CD14-positive monocyte (primary cell): Measurements from ENCODE around the gene PI3. TPM values are rescaled to one million over a fixed set of nuclear protein-coding genes. Genes with fewer than 3 reads are reported as not detected.

Experiments
- DNase-seq, 3 donors: peaks; one replicate each; pipeline ENCODE4 v3.0.0-alpha.2; 2011 to 2022
- H2AFZ ChIP-seq: 2 replicates; pipeline ENCODE4 v1.6.0; 2012; ENCODE audit warnings: mild to moderate bottlenecking, low read depth, low read length, inconsistent platforms; ENCODE audit not compliant: insufficient read depth, poor library complexity, severe bottlenecking
- H3K27ac ChIP-seq, 2 donors: 1 replicate in 1 of 2; 2 replicates in 1 of 2; pipeline ENCODE4 v1.5.1; 2012 to 2013; ENCODE audit warnings: low read length in 2 of 2, control low read depth in 1 of 2, inconsistent platforms in 1 of 2, low read depth in 1 of 2, mild to moderate bottlenecking in 1 of 2
- H3K27me3 ChIP-seq, 2 donors: one replicate each; pipeline versions ENCODE4 v1.6.0 to v1.6.1; 2011 to 2013; ENCODE audit warnings: low read length in 2 of 2; ENCODE audit not compliant: control insufficient read depth in 2 of 2, insufficient read depth in 2 of 2
- H3K36me3 ChIP-seq, 2 donors: replicated peaks in 1 of 2; 1 replicate in 1 of 2; 2 replicates in 1 of 2; pipeline versions ENCODE4 v1.5.1 to v1.6.1; 2012 to 2013; ENCODE audit warnings: low read length in 2 of 2, control low read depth in 1 of 2, inconsistent platforms in 1 of 2, mild to moderate bottlenecking in 1 of 2; ENCODE audit not compliant: insufficient read depth in 2 of 2, control insufficient read depth in 1 of 2
- H3K4me1 ChIP-seq, 2 donors: 1 replicate in 1 of 2; 2 replicates in 1 of 2; pipeline versions ENCODE4 v1.5.1 to v1.6.1; 2012 to 2013; ENCODE audit warnings: low read length in 2 of 2, control low read depth in 1 of 2, inconsistent platforms in 1 of 2, mild to moderate bottlenecking in 1 of 2, moderate library complexity in 1 of 2; ENCODE audit not compliant: insufficient read depth in 2 of 2, control insufficient read depth in 1 of 2
- H3K4me2 ChIP-seq: replicated peaks from 2 replicates; pipeline ENCODE3; 2012; ENCODE audit warnings: low read length, moderate library complexity, mild to moderate bottlenecking; ENCODE audit not compliant: poor library complexity, severe bottlenecking; ENCODE audit errors: extremely low read depth
- H3K4me3 ChIP-seq, 3 experiments: fragments of 200-600 bp in 1 of 3; sonication (generic) in 1 of 3; replicated peaks in 1 of 3; 1 replicate in 2 of 3; 2 replicates in 1 of 3; pipeline ENCODE4 v1.5.1; 2011 to 2013; ENCODE audit warnings: low read length in 3 of 3, mild to moderate bottlenecking in 3 of 3, control low read depth in 2 of 3, low read depth in 2 of 3, inconsistent platforms in 1 of 3, moderate library complexity in 1 of 3
- H3K79me2 ChIP-seq: 2 replicates; pipeline ENCODE4 v1.6.0; 2012; ENCODE audit warnings: mild to moderate bottlenecking, control low read depth, inconsistent platforms, low read length, moderate library complexity; ENCODE audit not compliant: insufficient read depth
- H3K9ac ChIP-seq: 2 replicates; pipeline ENCODE4 v1.6.0; 2017; ENCODE audit warnings: low read length, mild to moderate bottlenecking; ENCODE audit not compliant: insufficient read depth, poor library complexity, severe bottlenecking
- H3K9me3 ChIP-seq, 2 donors: replicated peaks in 1 of 2; 1 replicate in 1 of 2; 2 replicates in 1 of 2; pipeline versions ENCODE4 v1.5.1 to v1.6.1; 2012 to 2013; ENCODE audit warnings: low read length in 2 of 2, control low read depth in 1 of 2; ENCODE audit not compliant: control insufficient read depth in 1 of 2, insufficient read depth in 1 of 2
- H4K20me1 ChIP-seq: 2 replicates; pipeline ENCODE4 v1.6.0; 2012; ENCODE audit warnings: mild to moderate bottlenecking, low read length, control low read depth, moderate library complexity; ENCODE audit not compliant: insufficient read depth
- H3K27ac Mint-ChIP-seq, 7 donors: one replicate each; pipeline ENCODE4 v1.8.0; 2020; ENCODE audit warnings: mild to moderate bottlenecking in 7 of 7, mixed read lengths in 7 of 7, moderate library complexity in 6 of 7, inconsistent platforms in 2 of 7
- H3K27me3 Mint-ChIP-seq, 3 donors: one replicate each; pipeline ENCODE4 v1.8.0; 2021 to 2022; ENCODE audit warnings: low read depth in 3 of 3, mild to moderate bottlenecking in 3 of 3, mixed read lengths in 3 of 3, moderate library complexity in 3 of 3, inconsistent platforms in 1 of 3
- H3K36me3 Mint-ChIP-seq, 2 donors: one replicate each; pipeline ENCODE4 v1.8.0; 2020; ENCODE audit warnings: mixed read lengths in 2 of 2, inconsistent platforms in 1 of 2, mild to moderate bottlenecking in 1 of 2
- H3K4me1 Mint-ChIP-seq: one replicate; pipeline ENCODE4 v1.8.0; 2020; ENCODE audit warnings: mild to moderate bottlenecking, mixed read lengths
- H3K4me3 Mint-ChIP-seq, 2 donors: one replicate each; pipeline ENCODE4 v1.8.0; 2020; ENCODE audit warnings: mild to moderate bottlenecking in 2 of 2, mixed read lengths in 2 of 2, moderate library complexity in 1 of 2
- H3K9me3 Mint-ChIP-seq, 7 donors: one replicate each; pipeline ENCODE4 v1.8.0; 2020 to 2022; ENCODE audit warnings: mixed read lengths in 7 of 7, mild to moderate bottlenecking in 6 of 7, moderate library complexity in 6 of 7, inconsistent platforms in 2 of 7
- WGBS: methylation state at CpG from one replicate; pipeline ENCODE4 v1.1.5; 2013; ENCODE audit warnings: missing lambda C conversion rate; ENCODE audit not compliant: insufficient coverage; 5-methylcytosine and 5-hydroxymethylcytosine counted together
- intact Hi-C, 2 donors: fragments of 100-400 bp; cut with micrococcal nuclease; formaldehyde crosslinking; loops; one replicate each; pipeline versions ENCODE4 v1.15.0 to v1.15.1; 2023
- polyA plus RNA-seq, 3 donors: library from polyadenylated mRNA; depleted of rRNA in 1 of 3; unstranded in 2 of 3; stranded (reverse) in 1 of 3; fragments of 300-500 nt in 2 of 3; fragments of >200 nt in 1 of 3; fragmentation: Illumina TruSeq in 2 of 3; gene quantifications; 1 replicate in 2 of 3; 2 replicates in 1 of 3; pipeline ENCODE4 v1.2.3, GENCODE V29; 2012 to 2021
- TF ChIP-seq, protein P1 (sequence below): fragments of 200-600 bp; IDR thresholded peaks from one replicate; pipeline ENCODE4 v1.8.0; 2022; ENCODE audit warnings: antibody characterized with exemption, mild to moderate bottlenecking

Gene PI3
- polyA plus RNA-seq, 3 donors: not detected

- H3K4me3 Mint-ChIP-seq: no peak overlapping the region
- Histone ChIP-seq H3K27me3 (peaks cover 2 to 6% of the 10 kb centered on the region in 2 donors), H4K20me1 (no peaks in the 10 kb centered on the region), H3K79me2 (no peaks in the 10 kb centered on the region), H3K4me3 (no peak overlapping the region), H3K36me3 (no peaks in the 10 kb centered on the region), H3K27ac (no peak overlapping the region), H3K9ac (no peak overlapping the region), H2AFZ (no peak overlapping the region), H3K4me2 (no peak overlapping the region), H3K4me1 (no peaks in the 10 kb centered on the region), H3K9me3 (peaks cover 7 to 17% of the 10 kb centered on the region in 2 donors)
- 92% methylated on average over 1 of the region's 1 CpG for WGBS
- no peaks in the 10 kb centered on the region for H3K4me1 Mint-ChIP-seq
- TF ChIP-seq, protein P1, sequence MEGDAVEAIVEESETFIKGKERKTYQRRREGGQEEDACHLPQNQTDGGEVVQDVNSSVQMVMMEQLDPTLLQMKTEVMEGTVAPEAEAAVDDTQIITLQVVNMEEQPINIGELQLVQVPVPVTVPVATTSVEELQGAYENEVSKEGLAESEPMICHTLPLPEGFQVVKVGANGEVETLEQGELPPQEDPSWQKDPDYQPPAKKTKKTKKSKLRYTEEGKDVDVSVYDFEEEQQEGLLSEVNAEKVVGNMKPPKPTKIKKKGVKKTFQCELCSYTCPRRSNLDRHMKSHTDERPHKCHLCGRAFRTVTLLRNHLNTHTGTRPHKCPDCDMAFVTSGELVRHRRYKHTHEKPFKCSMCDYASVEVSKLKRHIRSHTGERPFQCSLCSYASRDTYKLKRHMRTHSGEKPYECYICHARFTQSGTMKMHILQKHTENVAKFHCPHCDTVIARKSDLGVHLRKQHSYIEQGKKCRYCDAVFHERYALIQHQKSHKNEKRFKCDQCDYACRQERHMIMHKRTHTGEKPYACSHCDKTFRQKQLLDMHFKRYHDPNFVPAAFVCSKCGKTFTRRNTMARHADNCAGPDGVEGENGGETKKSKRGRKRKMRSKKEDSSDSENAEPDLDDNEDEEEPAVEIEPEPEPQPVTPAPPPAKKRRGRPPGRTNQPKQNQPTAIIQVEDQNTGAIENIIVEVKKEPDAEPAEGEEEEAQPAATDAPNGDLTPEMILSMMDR: no peak
- no peaks in the 10 kb centered on the region for H3K36me3 Mint-ChIP-seq
- no peak for DNase-seq
- intact Hi-C loops: no loop called here
- H3K9me3 Mint-ChIP-seq: peaks cover 21 to 59% (median 36%) of the 10 kb centered on the region in 7 donors
- H3K27ac Mint-ChIP-seq: no peak overlapping the region
- H3K27me3 Mint-ChIP-seq: peaks cover 17 to 34% (median 19%) of the 10 kb centered on the region in 3 donors
Observed at GRCh38 chr20:45163083-45163803, 11.5 kb upstream of the PI3 start.

DNA sequence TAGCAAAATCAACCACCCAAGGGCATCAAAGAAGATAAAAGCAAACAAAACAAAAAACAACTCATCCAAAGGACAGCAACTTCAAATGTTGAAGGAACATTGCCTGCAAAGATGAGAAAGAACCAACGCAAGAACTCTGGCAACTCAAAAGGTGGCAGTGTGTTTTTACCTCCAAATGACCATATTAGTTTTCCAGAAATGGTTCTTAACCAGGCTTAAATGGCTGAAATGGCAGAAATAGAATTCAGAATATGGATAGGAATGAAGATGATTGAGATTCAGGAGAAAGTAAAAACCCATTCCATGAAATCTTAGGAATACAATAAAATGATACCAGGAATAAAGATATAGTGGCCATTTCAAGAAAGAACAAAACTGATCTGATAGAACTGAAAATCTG, 9.8 kb upstream of the PI3 start:
- Histone ChIP-seq H3K4me3 (no peak overlapping the region), H2AFZ (no peak overlapping the region), H3K9ac (no peak overlapping the region), H4K20me1 (no peaks in the 10 kb centered on the region), H3K79me2 (no peaks in the 10 kb centered on the region), H3K36me3 (no peaks in the 10 kb centered on the region), H3K4me2 (no peak overlapping the region), H3K27me3 (peaks cover 2 to 6% of the 10 kb centered on the region in 2 donors), H3K27ac (no peak overlapping the region), H3K9me3 (peaks cover 6 to 9% of the 10 kb centered on the region in 2 donors), H3K4me1 (no peaks in the 10 kb centered on the region)
- peaks cover 15 to 46% (median 25%) of the 10 kb centered on the region in 7 donors for H3K9me3 Mint-ChIP-seq
- H3K36me3 Mint-ChIP-seq: no peaks in the 10 kb centered on the region
- H3K27me3 Mint-ChIP-seq: peaks cover 13 to 38% (median 28%) of the 10 kb centered on the region in 3 donors
- H3K27ac Mint-ChIP-seq: no peak overlapping the region
- H3K4me1 Mint-ChIP-seq: no peaks in the 10 kb centered on the region
- TF ChIP-seq, protein P1: no peak
- intact Hi-C loops: no loop called here
- no peak for DNase-seq
- no CpG with 5 or more reads among the region's 1 CpG for WGBS
- no peak overlapping the region for H3K4me3 Mint-ChIP-seq
